Fibroblast of villous mesenchyme (primary cell): ENCODE data around the gene PPP1R7. TPM values are rescaled to one million over a fixed set of nuclear protein-coding genes. Genes with fewer than 3 reads are reported as not detected.

Experiments
- DNase-seq: peaks from one replicate; pipeline ENCODE4 v3.0.0-alpha.2; 2010; ENCODE audit warnings: low read depth
- H3K4me3 ChIP-seq: 2 replicates; pipeline ENCODE4 v1.5.1; 2011; ENCODE audit warnings: low read depth, mild to moderate bottlenecking, low read length
- CTCF ChIP-seq: IDR thresholded peaks from 2 replicates; pipeline ENCODE4 v1.5.1; 2012; ENCODE audit warnings: low read depth, mild to moderate bottlenecking, low read length; ENCODE audit not compliant: insufficient read depth
- total RNA-seq: library from RNA; depleted of rRNA; stranded (reverse); fragments of >200 nt; gene quantifications from 2 replicates; pipeline ENCODE4 v1.2.3, GENCODE V29; 2012

Gene PPP1R7
- total RNA-seq, 1 donor = 78.2 TPM

- no peak overlapping the region for H3K4me3 ChIP-seq
- DNase-seq = no peak
- TF ChIP-seq CTCF = no peak
Measured at GRCh38 chr2:241121008-241121407, 29.3 kb upstream of the PPP1R7 start.

GRCh38 chr2:241122376-241123002, 27.8 kb upstream of the PPP1R7 start:
- no peak for DNase-seq
- no peak for TF ChIP-seq CTCF
- H3K4me3 ChIP-seq = no peak overlapping the region

GRCh38 chr2:241123816-241124536, 26.3 kb upstream of the PPP1R7 start:
- no peak overlapping the region for H3K4me3 ChIP-seq
- DNase-seq = no peak
- no peak for TF ChIP-seq CTCF

GRCh38 chr2:241125626-241126025, 24.6 kb upstream of the PPP1R7 start:
- TF ChIP-seq CTCF = no peak
- H3K4me3 ChIP-seq = no peak overlapping the region
- DNase-seq = no peak

- TF ChIP-seq CTCF = no peak
- no peak for DNase-seq
- no peak overlapping the region for H3K4me3 ChIP-seq
Measured at GRCh38 chr2:241126201-241126611, 24.1 kb upstream of the PPP1R7 start.

- DNase-seq = no peak
- no peak for TF ChIP-seq CTCF
- H3K4me3 ChIP-seq = no peak overlapping the region
Measured at GRCh38 chr2:241126771-241127202, 23.5 kb upstream of the PPP1R7 start.
